GM12891 (cell line): ENCODE measurements around the gene RAB6B.

Experiments used
- DNase-seq: peaks from one replicate; pipeline ENCODE4 v3.0.0; 2011; ENCODE audit warnings: low spot score; ENCODE audit not compliant: insufficient read length
- FAIRE-seq: peaks from 2 replicates; lab custom pipeline; 2011; peaks lifted over from hg19 to GRCh38; lab: Jason Lieb, UNC
- PAX5 ChIP-seq: IDR thresholded peaks from 2 replicates; pipeline ENCODE4 v1.6.1; 2011; ENCODE audit warnings: low read length, moderate library complexity, mild to moderate bottlenecking; ENCODE audit not compliant: insufficient read depth, severe bottlenecking
- POLR2A ChIP-seq: IDR thresholded peaks from 2 replicates; pipeline ENCODE4 v1.6.1; 2011; ENCODE audit warnings: low read depth, low read length, control low read depth
- POLR2AphosphoS5 ChIP-seq: IDR thresholded peaks from 2 replicates; pipeline ENCODE4 v1.6.1; 2011; ENCODE audit warnings: low read depth, low read length, control low read depth
- POU2F2 ChIP-seq: IDR thresholded peaks from 2 replicates; pipeline ENCODE4 v1.6.1; 2011; ENCODE audit warnings: low read depth, mild to moderate bottlenecking, control low read depth, low read length, moderate library complexity
- SPI1 ChIP-seq: IDR thresholded peaks from 2 replicates; pipeline ENCODE4 v1.6.1; 2011; ENCODE audit warnings: low read depth, low read length, control low read depth
- TAF1 ChIP-seq: IDR thresholded peaks from 2 replicates; pipeline ENCODE4 v1.6.1; 2011; ENCODE audit warnings: low read depth, low read length, control low read depth

The RAB6B gene

DNA sequence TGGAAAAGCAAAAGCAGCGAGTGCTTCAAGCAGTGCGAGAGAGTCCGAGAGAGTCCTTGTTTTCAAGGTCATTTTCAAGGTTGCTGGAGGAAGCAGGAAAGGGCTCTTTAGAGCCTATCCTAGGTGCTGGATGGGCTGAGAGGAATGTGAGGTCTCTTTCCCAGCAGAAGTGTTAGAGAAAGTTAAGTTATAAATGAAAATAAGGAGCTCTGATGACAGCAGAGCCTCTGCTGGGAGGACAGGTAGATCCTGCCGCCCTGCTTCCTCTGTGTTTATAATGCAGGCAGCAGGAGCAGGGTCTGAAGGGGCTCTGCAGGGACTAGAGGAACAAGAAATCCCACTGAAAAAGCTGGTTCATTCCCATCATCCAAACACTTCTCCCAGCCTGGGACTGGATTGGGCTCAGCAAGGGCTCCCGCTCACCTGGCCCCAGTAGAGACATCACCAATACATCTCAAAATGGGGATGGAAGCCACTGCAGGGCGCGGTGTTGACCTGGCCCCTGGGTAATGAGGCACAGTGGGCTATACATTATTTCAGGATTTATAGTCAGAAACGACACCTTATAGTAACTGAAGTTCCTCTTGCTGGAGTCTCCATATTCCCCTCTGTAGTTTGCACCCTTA is 41.5 kb upstream of the RAB6B start:
- DNase-seq: no peak
- no peak for FAIRE-seq
- TF ChIP-seq POLR2A (no peak), POLR2AphosphoS5 (no peak), TAF1 (no peak), SPI1 (no peak), POU2F2 (no peak)

DNA sequence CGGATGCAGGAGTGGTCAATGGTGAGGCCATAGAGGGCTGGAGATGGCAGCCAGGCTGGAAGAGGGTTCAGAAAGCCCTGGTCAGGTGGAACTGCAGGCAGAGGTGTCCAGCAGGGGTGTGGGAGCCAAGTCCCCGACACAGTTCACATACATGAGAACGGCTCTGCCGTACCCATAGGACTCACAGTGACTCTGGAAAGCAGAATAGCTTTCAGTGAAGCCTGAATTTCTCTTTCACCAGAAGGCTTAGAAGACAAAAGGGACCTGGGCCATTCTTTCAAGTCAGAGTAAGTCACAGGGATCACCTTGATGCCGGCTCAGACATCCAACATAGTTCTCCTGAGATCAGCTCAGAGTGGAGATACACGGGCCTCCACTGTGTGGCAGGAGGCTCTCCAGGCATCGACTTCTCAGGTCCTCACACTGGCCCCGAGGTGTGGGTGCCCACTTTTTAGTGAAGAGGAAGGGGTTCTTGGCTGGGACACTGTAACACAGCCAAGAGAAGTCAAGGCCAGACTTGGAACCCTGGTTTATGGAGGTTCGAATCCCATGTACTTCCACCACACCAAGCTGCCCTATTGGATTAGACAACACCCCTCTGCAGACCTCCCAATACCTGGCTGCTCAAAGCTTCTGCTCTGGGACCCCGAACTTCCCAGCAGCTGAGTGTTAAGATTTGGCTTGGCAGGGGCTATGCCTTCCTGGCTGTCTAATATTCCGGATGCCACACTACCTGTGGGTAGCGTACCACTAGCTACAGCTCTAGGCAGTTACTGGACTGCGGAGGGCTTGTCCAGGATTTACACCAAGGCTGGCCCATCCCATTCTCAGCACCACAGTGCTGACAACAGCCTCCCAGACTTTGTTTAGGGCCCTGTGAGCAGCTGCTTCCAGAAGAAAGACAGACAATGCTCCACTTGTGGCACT is 40.4 kb upstream of the RAB6B start:
- DNase-seq (no peak), FAIRE-seq (no peak)
- TF ChIP-seq TAF1 (no peak), POLR2AphosphoS5 (no peak), PAX5 (no peak)

DNA sequence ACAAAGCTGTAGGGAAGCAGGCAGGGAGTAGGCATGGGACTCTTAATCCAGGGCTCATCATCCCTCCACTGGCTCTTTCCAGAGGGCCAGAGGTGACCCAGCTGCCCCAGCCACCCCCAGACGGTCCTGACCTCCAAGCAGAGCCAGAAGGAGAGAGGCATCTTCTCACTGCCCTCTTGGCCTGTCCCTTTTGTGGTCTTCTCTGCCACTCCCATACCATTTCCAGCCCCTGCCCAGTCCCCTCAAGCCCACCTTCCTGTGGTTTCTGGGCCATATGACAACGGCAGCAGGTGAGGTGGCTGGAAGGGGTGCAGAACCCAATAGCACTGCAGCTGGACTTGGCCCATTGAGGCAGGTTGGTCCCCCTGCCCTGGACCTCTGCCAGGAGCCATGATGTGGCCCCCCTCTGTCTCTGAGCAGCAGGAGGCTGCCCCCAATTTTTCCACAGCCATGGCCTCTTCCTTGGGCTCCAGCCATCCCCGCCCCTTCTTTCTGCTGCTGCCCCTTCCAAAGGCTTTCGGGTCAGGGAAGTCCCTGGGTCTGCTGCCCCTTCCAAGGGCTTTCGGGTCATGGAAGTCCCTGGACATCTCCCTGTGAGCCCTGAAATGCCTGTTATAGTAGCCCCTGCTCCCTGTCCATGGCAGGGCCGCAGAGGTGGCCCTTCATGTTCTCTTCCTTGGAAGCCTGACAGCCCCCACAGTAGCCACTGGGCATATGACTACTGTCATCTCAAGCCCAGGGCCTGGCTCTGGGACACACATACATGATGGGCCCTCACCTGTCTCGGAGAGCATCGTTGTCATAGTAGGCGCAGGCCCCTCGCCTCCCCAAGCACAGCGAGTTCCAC is 39.5 kb upstream of the RAB6B start:
- no peak for FAIRE-seq
- DNase-seq: no peak
- no peak for TF ChIP-seq SPI1
- TF ChIP-seq POLR2A: no peak
- TF ChIP-seq TAF1: no peak
- no peak for TF ChIP-seq POLR2AphosphoS5
- no peak for TF ChIP-seq POU2F2
- no peak for TF ChIP-seq PAX5

DNA sequence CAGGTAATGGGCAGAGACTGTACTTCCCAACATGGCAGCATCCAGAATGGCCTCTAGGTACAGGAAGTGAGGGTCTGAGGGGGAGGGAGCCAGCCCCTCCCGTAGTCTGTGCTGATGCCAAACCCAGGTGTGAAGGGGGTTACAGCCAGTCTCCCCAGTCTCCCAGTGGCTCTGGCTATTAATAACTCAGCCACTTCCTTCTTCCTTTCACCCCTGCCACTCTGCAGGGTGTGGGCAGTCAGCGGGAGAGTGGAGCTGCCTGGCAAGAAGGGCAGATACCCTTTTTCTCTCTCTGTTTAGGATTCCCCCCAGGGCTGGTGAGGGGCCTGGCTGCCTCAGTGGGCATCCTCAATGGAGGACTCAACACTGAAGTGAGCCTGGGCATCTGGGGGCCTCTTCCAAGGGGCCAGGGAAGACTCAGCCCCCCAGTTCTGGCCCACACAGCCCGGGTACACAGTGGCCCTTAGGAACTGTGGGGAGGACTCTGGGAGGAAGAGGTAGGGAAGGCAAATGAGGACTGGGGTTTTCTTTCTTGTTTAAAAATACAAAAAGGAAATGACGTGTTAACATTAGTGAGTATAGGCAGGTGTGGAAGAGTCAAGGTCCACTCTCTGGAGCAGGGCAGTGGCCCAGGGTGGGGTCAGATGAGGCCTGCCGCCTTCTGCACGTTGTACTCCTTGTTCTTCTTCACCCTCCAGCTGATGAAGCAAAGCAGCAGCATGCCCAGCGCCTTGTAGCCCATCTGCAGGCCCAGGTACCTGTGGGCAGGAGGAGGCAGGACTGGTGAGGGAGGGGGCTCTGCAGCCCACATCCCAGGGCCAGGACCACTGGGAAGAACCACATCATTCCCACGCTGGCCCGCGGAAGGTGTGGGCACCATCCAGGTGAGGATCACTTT is 38.6 kb upstream of the RAB6B start:
- TF ChIP-seq TAF1: no peak
- TF ChIP-seq POU2F2: no peak
- TF ChIP-seq POLR2A: no peak
- no peak for TF ChIP-seq POLR2AphosphoS5
- TF ChIP-seq PAX5: no peak
- no peak for TF ChIP-seq SPI1
- DNase-seq: no peak
- FAIRE-seq: no peak

DNA sequence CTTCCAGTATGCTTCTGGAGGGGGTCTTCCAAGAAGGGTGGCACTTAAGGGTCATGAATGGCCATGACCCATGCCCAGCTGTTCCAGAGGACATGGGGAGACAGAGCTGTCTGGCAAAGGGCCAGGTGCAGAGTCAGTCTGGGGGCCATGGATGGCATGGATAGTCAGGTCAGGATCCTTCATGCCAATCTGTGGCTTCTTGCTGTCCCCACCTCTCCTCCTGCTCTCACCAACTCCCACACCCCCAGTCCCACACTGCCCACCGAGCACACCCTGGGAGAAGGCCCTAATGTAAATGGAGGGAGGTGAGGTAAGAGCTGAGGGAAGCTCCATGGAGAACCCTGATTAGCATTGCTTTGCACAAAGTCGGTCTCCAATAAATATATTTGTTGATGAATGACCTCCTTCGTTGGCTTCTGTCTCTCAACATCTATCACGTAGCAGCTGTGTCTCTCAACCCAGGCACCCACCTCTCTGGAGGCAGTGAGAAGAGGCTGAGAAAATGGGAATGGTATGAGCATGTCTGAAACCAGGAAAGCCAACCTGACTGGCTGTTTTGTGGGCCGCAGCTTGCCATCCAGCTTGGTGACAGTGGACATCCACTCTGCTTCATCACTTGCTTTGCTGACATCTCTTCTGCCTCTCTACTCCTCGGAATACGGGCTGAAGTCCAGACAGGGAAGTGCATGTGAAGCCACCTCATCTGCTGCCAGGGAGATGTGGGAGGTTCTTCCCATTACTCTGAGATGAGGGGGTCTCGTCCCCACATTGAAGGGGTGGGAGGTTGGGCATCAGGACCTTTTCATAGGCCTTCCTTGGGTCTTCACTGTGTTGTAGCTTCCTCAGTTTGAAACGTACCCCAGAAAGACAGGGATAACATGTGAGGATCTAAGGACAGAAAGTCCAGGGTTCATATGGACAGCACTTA is 37.7 kb upstream of the RAB6B start:
- TF ChIP-seq POU2F2: no peak
- no peak for TF ChIP-seq POLR2A
- no peak for TF ChIP-seq POLR2AphosphoS5
- no peak for TF ChIP-seq PAX5
- no peak for FAIRE-seq
- DNase-seq: no peak

DNA sequence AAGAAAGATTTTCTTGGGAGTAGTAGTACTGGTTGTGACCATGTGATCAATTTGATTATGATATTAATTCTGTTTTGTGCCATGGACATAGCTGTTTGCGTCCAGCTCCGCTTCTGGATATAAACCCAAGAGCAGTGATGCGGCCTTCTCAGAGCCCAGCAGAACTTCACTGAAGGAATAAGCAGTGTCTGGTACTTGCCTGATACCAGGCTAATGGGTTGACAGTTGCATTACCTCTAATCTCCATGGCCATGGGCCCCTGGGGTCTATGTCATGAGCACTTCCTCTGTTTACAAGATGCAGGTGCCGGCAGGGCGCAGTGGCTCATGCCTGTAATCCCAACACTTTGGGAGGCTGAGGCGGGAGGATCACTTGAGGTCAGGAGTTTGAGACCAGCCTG is 36.3 kb upstream of the RAB6B start:
- TF ChIP-seq POLR2AphosphoS5: no peak
- no peak for TF ChIP-seq PAX5
- TF ChIP-seq SPI1: no peak
- TF ChIP-seq TAF1: no peak
- no peak for TF ChIP-seq POU2F2
- FAIRE-seq: no peak
- DNase-seq: no peak

DNA sequence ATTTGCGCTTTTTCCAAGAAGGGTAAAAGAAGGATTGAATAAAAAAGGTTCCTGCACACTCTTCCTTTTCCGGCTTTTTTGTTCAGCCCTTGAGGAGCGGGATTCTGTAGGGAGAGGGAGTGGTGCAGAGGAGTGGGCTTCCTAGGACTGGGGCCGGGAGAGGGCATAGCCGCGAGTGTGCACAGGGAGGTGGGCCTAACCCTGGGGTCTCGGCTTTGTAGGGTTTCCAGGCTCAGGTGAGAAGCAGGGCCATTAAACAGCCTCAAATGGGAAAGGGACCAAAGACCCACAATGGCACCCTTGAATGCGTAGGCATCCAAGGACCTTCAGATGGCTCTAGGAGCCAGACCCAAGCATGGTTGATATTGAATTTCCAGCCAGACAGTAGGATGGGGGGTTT is 35.4 kb upstream of the RAB6B start:
- DNase-seq: no peak
- no peak for FAIRE-seq

More for the DNA sequence above, 35.4 kb upstream of the RAB6B start:
- TF ChIP-seq TAF1 (no peak), POLR2A (no peak), POU2F2 (no peak), SPI1 (no peak), PAX5 (no peak), POLR2AphosphoS5 (no peak)
